ENCODE results near the gene UCKL1.

The UCKL1 gene

DNA sequence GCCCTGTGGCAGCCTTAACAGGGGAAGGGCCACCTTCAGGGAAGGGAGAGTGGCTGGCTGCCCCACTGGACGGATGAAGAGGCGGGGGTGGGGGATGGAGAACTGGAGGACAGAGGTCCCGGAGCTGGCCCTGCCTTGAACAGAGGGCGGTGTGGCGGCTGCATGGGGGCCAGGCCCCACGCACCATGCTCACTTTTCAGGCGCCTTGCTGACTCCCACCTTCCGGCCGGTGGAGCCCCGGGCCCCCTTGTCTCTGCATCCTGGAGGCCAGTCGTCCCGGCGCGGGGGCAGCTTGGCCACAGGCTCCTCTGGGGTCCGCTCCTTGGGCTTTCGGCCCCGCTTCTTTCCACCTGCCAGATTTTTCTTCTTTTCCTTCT is 3.5 kb upstream of the UCKL1 start:
- DNase-seq (ENCODE audit: low read depth, low spot score) = no peak

GRCh38 chr20:63958964-63959698 is 2.9 kb upstream of the UCKL1 start:
- DNase-seq (ENCODE audit: low read depth, low spot score) = no peak

DNA sequence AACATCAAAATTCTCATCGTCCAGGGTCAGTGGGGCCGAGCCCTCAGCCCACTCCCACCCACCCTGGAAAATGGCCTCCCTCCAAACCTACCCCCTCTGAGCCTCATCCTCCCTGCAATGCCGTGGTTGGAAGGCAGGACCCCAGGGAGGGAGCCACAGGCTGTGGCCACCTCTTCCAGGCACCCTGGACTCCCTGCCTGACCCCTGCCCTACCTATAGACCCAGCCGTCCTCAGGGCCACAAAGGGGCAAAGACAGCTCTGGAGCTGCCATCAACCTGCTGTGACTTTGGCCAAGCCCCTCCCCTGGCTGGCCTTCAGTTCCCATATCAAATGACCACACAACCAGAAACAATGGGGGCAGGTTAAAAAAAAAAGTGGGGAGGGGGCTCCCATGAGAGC is 2.3 kb upstream of the UCKL1 start:
- DNase-seq (ENCODE audit: low read depth, low spot score) = no peak

DNA sequence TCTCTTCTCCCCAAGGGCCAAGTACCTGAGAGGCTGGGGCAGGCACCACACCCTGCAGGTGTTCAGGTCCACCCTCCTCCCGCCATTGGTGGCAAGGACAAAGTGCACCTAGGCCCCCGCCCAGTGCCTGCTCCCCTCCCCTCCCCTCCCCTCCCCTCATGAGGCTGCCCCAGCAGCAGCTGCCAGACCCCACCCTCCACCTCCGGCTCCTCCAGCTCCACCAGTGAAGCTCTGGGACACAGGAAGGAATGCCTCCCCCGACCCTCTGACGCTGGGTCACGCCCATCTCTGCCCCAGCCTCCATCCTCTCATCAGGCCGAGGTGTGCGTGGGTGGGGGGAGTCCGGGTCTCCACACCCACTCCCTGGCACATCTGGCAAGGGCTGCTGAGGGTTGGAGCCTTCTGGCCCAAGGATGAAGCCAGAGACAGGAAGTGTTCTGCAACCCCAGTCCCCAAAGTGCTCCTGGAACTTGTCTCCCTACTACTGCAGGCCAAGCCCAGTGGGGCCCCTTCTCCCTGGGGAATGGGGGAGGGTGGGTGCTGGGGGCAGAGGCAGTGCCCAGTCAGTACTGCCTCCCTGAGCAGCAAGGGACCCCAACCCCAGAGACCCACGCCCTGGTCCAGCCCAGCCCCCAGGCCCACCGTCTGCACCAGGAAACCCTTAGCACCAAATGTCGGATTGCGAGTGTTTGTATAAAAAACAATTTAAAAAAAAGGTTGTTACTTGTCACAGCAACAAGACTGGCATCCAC is 1.6 kb upstream of the UCKL1 start:
- DNase-seq (ENCODE audit: low read depth, low spot score) = no peak

DNA sequence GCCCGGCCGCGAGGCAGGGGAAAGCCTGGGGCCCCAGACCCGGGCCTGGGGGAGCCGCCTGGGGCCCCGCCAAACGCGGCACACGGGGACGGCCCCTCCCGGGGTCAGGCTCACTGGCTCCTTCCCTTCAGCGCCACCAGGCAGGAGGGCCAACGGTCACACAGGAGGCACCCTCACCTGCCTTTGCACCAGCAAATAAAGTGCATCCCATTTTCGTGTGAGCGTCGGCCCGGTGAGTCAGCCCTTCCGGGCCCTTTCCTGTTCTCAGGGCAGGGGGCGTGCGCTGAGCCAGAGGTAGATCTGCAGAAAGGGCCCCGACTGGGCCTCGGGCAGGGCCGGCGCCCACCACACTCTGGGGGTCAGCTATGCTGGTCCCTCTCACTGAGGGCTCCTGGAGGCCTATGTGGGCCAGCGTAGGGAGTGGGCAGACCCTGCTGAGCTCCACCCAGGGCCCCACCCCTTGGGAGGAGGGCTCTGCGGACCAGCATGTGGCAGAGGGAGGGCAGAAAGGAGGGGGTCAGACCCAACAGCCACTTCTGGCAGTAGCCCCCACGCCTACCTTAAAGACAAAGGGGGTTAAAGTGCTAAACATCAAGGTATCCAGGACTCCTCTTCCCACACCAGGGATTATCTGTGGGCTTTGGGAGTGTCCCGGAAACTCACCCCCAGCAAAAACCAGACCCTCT is 931 bp upstream of the UCKL1 start:
- DNase-seq (ENCODE audit: low read depth, low spot score) = no peak

- DNase-seq (ENCODE audit: low read depth, low spot score) = no peak
Observed at GRCh38 chr20:63956664-63957003, 418 bp upstream of the UCKL1 start.

GRCh38 chr20:63955281-63955826 is 862 bp downstream of the UCKL1 start:
- no peak for DNase-seq (ENCODE audit: low read depth, low spot score)

DNA sequence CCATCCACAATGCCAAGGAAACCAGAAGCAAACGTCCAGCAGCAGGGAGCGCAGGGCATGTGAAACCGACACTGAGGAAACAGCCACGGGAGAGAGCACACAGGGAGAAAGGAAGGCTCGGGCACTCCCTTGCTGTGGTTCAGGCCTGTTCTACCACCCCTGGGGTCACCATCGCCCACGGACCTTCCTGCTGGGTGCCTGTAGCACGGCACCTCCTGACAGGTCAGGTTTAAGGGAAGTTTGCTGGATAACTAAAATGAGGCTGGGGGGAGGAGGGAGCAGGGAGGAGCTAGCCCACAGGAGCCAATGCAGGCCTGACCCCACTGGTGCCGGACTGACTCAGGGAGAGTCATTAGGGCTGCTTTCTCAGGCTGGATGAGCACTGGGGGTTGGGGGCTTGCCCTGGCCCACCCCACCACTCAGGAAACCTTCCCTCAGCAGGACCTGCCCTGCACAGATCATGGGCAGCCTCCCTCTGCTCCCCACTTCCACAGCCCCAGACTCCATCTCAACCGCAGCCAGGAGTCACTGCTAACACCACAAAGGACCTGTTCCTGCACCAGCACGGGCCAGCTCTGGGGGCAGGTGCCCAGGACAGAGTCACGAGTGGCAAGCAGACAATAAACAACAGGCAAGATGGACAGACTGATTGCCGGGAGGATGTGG is 2.3 kb downstream of the UCKL1 start:
- no peak for DNase-seq (ENCODE audit: low read depth, low spot score)

DNA sequence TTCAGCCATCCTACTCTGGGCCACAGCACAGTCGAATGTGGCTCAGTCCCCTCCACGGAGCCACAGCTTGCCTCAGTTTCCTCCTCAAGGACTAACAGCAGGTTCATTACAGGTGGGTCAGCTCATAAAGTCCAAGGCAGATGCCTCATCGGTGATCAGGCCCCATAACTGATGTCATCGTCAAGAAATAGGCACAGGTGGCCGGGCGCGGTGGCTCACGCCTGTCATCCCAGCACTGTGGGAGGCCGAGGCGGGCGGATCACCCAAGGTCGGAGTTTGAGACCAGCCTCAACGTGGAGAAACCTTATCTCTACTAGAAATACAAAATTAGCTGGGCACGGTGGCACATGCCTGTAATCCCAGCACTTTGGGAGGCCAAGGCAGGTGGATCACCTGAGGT is 3.4 kb downstream of the UCKL1 start:
- no peak for DNase-seq (ENCODE audit: low read depth, low spot score)

DNA sequence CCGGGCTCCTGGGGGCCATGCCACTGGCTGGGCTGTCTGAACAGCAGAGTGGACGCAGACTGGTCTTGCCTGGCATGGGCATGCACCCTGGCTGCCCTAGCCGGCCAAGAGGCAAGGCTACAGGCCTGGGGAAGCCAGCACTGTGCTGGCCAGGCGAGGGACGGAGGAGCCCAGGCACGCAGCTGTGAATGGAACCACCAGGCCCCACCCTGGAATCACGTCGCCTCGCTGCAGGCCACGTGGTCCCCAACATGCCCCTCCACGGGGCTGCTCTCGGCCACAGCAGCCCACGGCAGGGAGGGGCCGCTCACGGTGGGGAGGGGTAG is 4.0 kb downstream of the UCKL1 start:
- no peak for DNase-seq (ENCODE audit: low read depth, low spot score)

GRCh38 chr20:63951398-63952209 is 4.6 kb downstream of the UCKL1 start:
- no peak for DNase-seq (ENCODE audit: low read depth, low spot score)

DNA sequence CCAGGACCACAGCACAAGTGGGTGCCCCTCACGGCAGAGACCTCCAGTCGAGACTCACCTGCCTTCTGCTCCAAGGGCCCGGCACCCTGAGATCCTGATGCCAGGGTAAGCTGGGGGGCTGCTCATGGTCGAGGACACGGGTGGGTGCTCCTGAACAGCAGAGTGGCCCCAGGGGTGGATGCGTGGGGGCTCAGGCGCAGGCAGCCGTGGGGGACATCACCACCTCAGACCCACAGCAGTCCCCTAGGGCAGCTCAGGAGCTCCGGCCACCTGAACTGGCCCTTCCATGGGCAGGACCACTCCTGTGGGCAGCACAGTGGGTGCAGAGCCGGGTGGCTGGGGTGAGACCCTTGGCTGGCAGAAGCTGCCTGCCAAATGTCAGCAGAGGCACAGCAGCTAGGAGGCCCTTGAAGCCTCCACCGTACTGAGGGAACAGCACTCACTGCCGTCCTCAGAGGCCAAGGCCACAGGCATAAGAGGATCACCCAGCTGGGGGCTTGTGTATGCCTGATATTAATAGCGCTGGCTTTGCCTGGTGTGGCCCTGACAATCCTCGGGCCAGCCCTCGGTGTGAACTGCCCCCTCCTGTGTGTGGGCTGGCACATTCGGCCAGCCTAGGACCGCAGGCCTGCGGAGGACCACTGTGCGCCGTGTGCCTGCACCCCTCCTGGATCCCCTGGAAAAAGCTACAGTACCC is 5.4 kb downstream of the UCKL1 start:
- no peak for DNase-seq (ENCODE audit: low read depth, low spot score)

GRCh38 chr20:63947638-63948456 is 8.4 kb downstream of the UCKL1 start:
- no peak for DNase-seq (ENCODE audit: low read depth, low spot score)

DNA sequence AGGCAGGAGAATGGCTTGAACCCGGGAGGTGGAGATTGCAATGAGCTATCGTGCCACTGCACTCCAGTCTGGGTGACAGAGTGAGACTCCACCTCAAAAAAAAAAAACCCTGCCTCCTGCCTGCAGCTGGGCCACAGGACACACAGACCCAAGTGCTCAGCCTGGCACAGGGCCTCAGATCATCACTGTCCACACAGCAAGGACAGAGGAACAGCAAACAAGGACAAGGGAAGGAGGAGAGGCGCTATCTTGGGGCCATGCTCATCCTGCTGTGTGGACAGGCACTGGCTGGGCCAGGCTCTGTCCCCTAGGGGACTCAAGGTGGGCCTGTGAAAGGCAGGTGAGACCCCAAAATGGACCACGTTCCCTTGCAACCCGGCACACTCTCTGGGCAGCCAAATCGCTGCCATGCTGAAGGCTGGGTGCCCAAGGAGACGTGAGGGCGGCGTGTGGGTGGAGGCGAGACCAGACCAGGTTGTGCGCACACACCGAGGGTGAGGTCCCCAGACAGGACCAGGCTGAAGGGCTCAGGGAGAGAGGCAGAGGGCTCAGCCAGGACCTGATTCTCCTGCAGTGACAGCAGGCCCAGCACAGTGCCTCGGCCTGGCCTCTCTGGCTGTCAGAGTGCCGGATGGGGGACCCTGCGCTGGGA is 9.1 kb downstream of the UCKL1 start:
- no peak for DNase-seq (ENCODE audit: low read depth, low spot score)

- no peak for DNase-seq (ENCODE audit: low read depth, low spot score)
Observed at GRCh38 chr20:63945921-63946920, 10.0 kb downstream of the UCKL1 start.

GRCh38 chr20:63945031-63945658 is 11.1 kb downstream of the UCKL1 start:
- DNase-seq (ENCODE audit: low read depth, low spot score) = no peak

DNA sequence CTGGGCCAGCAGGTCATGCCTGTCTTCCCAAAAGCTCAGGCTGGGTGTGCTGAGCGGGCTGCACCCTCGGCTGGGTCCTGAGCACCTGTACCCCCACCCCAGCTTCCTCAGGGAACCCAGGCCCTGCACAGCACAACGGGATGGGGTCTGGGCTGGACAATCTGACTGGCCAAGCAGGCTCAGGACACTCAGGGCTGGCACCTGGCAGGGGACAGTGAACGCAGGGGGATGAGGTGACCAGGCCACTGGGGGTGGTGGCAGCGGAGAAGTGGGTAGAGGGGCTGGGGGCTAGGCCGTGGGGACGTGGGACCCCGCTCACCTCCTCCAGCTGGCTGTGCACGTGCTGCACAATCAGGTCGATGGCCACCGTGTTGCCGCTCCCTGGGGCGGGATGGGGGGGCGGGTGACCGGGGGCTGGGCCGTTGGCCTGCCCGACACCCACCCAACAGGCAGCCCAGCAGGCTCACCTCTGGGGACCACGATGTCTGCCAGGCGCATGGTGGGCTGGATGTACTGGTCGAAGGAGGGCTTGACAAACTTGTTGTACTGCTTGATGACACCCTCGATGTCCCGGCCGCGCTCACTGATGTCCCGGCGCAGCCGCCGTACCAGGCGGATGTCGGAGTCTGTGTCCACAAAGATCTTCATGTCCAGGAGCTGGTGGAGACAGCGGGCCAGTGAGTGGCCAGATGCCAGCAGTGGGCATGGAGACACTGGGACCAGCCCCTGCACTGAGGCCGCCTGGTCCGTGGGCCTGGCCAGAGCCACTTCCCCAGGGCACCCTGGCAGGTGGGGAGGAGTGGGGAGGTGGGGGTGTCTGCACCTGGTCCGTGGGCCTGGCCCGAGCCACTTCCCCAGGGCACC is 11.9 kb downstream of the UCKL1 start:
- DNase-seq (ENCODE audit: low read depth, low spot score) = no peak
